ENCODE measurements around the gene SLC47A2.

SLC47A2 gene

GRCh38 chr17:19747829-19748806, 31.7 kb upstream of the SLC47A2 start, which contains the start of gene ALDH3A1:
Gene ALDH3A1 (minus strand): TSS chr17:19748298. CDS start chr17:19745129, 3,169 bp downstream.
- DNase-seq (ENCODE audit: low read depth) = no peak

- no peak for DNase-seq (ENCODE audit: low read depth)
Observed at GRCh38 chr17:19747159-19747719, 30.9 kb upstream of the SLC47A2 start.

GRCh38 chr17:19746517-19746916, 30.1 kb upstream of the SLC47A2 start:
- DNase-seq (ENCODE audit: low read depth) = no peak

GRCh38 chr17:19744922-19745757, 28.8 kb upstream of the SLC47A2 start:
- DNase-seq (ENCODE audit: low read depth) = no peak

GRCh38 chr17:19744492-19744891, 28.1 kb upstream of the SLC47A2 start:
- no peak for DNase-seq (ENCODE audit: low read depth)

- DNase-seq (ENCODE audit: low read depth) = no peak
Observed at GRCh38 chr17:19743101-19744100, 27.0 kb upstream of the SLC47A2 start.

- DNase-seq (ENCODE audit: low read depth) = no peak
Observed at GRCh38 chr17:19742495-19742894, 26.1 kb upstream of the SLC47A2 start.

GRCh38 chr17:19741832-19742457, 25.6 kb upstream of the SLC47A2 start:
- DNase-seq (ENCODE audit: low read depth) = no peak

- DNase-seq (ENCODE audit: low read depth) = no peak
Observed at GRCh38 chr17:19740933-19741332, 24.5 kb upstream of the SLC47A2 start.

- DNase-seq (ENCODE audit: low read depth) = no peak
Observed at GRCh38 chr17:19739241-19740201, 23.1 kb upstream of the SLC47A2 start.

GRCh38 chr17:19738757-19739156, 22.4 kb upstream of the SLC47A2 start:
- no peak for DNase-seq (ENCODE audit: low read depth)

GRCh38 chr17:19738073-19738449, 21.7 kb upstream of the SLC47A2 start:
- no peak for DNase-seq (ENCODE audit: low read depth)

GRCh38 chr17:19737305-19738072, 21.1 kb upstream of the SLC47A2 start:
- DNase-seq (ENCODE audit: low read depth) = no peak

- no peak for DNase-seq (ENCODE audit: low read depth)
Observed at GRCh38 chr17:19736071-19736470, 19.7 kb upstream of the SLC47A2 start.

- no peak for DNase-seq (ENCODE audit: low read depth)
Observed at GRCh38 chr17:19733953-19734526, 17.7 kb upstream of the SLC47A2 start.

- DNase-seq (ENCODE audit: low read depth) = no peak
Observed at GRCh38 chr17:19731626-19732025, 15.2 kb upstream of the SLC47A2 start.

GRCh38 chr17:19730843-19731242, 14.5 kb upstream of the SLC47A2 start:
- DNase-seq (ENCODE audit: low read depth) = no peak

GRCh38 chr17:19729900-19730299, 13.5 kb upstream of the SLC47A2 start:
- no peak for DNase-seq (ENCODE audit: low read depth)
